Pancreas (tissue), 10 donors: Measurements from ENCODE around the gene USF3. TPM values are rescaled to one million over a fixed set of nuclear protein-coding genes. Genes with fewer than 3 reads are reported as not detected.

Experiments used
- ATAC-seq, 4 donors: fragments of 200-7000 bp; cut with Tn5 transposase; one replicate each; pipeline versions ENCODE4 v1.8.0 to v1.9.1; 2020; ENCODE audit warnings: mild to moderate bottlenecking in 4 of 4, moderate library complexity in 4 of 4
- DNase-seq, 6 donors: peaks; one replicate each; pipeline ENCODE4 v3.0.0-alpha.2; 2020
- FAIRE-seq: peaks from 2 replicates; lab custom pipeline; 2012; peaks lifted over from hg19 to GRCh38; lab: Jason Lieb, UNC
- H3K27ac ChIP-seq, 4 donors: fragments of 200-600 bp; sonication (generic); 1 replicate in 3 of 4; 2 replicates in 1 of 4; pipeline versions ENCODE4 v1.5.0 to v1.8.0; 2020
- H3K27me3 ChIP-seq, 4 donors: fragments of 200-600 bp; one replicate each; pipeline ENCODE4 v1.8.0; 2021
- H3K36me3 ChIP-seq, 3 donors: fragments of 200-600 bp; sonication (generic) in 1 of 3; one replicate each; pipeline versions ENCODE4 v1.5.0 to v1.8.0; 2020 to 2021
- H3K4me1 ChIP-seq, 3 donors: fragments of 200-600 bp; one replicate each; pipeline ENCODE4 v1.8.0; 2021
- H3K4me3 ChIP-seq, 4 donors: fragments of 200-600 bp; sonication (generic) in 2 of 4; one replicate each; pipeline versions ENCODE4 v1.5.0 to v1.8.0; 2020 to 2021
- H3K9me3 ChIP-seq, 4 donors: fragments of 200-600 bp; one replicate each; pipeline ENCODE4 v1.8.0; 2021
- WGBS, 2 donors: extraction: QIAGEN DNeasy Blood & Tissue Kit; methylation state at CpG; one replicate each; pipeline ENCODE4 v1.1.7; 2013; 5-methylcytosine and 5-hydroxymethylcytosine counted together
- intact Hi-C, 3 donors: fragments of 100-400 bp; cut with DNase I; formaldehyde crosslinking; loops; one replicate each; pipeline versions ENCODE4 v1.11.1 to v1.14.2; 2022
- polyA plus RNA-seq, 2 donors: library from polyadenylated mRNA; stranded (reverse); fragments of 200-250 nt; gene quantifications; one replicate each; pipeline ENCODE4 v1.2.3, GENCODE V29; 2013
- total RNA-seq, 6 donors: library from RNA; stranded (reverse); fragmentation: NEBNext Ultra II Directional in 4 of 6; extraction: Animal tissue kit (Norgen Biotek cat#: 25700) in 4 of 6; gene quantifications; one replicate each; pipeline versions ENCODE4 v1.2.1 to v1.2.4, GENCODE V29; 2021 to 2023
- TF ChIP-seq, protein P1 (sequence below), 4 donors: fragments of 200-600 bp; sonication (generic) in 3 of 4; IDR thresholded peaks; one replicate each; pipeline versions ENCODE4 v1.5.0 to v1.8.0; 2021; ENCODE audit warnings: antibody characterized with exemption in 4 of 4
- donor health status: healthy with polysubstance abuse.
- donor health status: DM: no; HTN: no; CAD: no; lungs with moderate emphysema.
- donor health status: DM: no; HTN: no; CAD: no.
- donor health status: control.
- donor health status: control.
- donor health status: Bipolar disorder and iron deficiency.
- donor health status: DM: yes; HTN: yes; CAD: no.
- donor health status: DM: no; HTN: no; CAD: no.
- donor health status: DM: no; HTN: no; CAD: no.
- donor health status: DM: yes; HTN: yes; CAD: no.

Gene USF3, protein sequence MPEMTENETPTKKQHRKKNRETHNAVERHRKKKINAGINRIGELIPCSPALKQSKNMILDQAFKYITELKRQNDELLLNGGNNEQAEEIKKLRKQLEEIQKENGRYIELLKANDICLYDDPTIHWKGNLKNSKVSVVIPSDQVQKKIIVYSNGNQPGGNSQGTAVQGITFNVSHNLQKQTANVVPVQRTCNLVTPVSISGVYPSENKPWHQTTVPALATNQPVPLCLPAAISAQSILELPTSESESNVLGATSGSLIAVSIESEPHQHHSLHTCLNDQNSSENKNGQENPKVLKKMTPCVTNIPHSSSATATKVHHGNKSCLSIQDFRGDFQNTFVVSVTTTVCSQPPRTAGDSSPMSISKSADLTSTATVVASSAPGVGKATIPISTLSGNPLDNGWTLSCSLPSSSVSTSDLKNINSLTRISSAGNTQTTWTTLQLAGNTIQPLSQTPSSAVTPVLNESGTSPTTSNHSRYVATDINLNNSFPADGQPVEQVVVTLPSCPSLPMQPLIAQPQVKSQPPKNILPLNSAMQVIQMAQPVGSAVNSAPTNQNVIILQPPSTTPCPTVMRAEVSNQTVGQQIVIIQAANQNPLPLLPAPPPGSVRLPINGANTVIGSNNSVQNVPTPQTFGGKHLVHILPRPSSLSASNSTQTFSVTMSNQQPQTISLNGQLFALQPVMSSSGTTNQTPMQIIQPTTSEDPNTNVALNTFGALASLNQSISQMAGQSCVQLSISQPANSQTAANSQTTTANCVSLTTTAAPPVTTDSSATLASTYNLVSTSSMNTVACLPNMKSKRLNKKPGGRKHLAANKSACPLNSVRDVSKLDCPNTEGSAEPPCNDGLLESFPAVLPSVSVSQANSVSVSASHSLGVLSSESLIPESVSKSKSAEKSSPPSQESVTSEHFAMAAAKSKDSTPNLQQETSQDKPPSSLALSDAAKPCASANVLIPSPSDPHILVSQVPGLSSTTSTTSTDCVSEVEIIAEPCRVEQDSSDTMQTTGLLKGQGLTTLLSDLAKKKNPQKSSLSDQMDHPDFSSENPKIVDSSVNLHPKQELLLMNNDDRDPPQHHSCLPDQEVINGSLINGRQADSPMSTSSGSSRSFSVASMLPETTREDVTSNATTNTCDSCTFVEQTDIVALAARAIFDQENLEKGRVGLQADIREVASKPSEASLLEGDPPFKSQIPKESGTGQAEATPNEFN (N-terminal part only)
- total RNA-seq (10 to 100 TPM in 3 of 6 donors, 1 to 10 TPM in 3; 8.2 to 12.3 (median 10.0) TPM), polyA plus RNA-seq (1 to 10 TPM; 2.9 to 6.5 TPM)

DNA sequence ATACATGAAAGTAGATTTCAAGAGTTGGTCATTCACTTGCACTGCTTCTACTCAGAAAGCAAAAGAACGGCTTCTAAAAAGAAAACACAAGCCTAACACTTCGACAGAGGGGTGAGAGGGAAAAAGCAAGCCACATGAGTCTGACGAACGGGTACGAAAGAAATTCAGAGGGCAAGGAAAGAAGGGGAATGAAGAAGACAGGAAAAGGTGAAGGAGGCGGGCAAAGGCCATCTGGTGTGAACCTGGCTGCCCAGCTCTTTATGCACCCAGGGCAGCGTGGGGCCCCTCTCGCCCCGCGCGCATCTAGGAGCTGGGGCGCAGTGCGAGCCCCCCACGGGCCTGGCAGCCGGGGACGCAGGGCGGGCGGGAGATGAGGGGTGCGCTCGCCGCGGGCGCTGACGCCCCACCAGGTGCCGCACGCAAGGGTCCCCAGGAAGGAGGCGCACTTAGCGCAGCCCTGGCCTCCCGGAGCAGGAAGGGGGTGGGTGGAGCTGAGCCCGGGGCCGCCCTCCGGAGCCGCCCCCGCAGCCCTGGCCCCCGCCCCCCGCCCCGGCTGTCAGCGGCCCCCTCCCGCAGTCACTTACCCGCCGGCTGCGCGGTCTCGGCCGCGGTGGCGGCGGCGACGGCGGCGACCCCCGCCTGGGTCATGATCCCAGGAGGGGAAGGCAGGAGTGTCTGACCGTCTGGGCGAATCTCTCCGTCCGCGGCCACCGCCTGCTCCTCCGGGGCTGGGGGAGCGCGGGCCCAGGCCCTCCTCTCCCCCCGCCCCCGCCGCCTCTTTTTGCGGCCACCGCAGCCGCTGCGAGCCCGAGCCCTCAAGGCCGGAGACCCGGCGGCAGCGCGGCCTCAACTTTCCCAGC, at the start of gene USF3:
Gene USF3, minus strand, starts transcription at position 857 of the 860 bp plus-strand sequence. CDS start 21,764 bp downstream, outside the sequence.
- TF ChIP-seq, protein P1, sequence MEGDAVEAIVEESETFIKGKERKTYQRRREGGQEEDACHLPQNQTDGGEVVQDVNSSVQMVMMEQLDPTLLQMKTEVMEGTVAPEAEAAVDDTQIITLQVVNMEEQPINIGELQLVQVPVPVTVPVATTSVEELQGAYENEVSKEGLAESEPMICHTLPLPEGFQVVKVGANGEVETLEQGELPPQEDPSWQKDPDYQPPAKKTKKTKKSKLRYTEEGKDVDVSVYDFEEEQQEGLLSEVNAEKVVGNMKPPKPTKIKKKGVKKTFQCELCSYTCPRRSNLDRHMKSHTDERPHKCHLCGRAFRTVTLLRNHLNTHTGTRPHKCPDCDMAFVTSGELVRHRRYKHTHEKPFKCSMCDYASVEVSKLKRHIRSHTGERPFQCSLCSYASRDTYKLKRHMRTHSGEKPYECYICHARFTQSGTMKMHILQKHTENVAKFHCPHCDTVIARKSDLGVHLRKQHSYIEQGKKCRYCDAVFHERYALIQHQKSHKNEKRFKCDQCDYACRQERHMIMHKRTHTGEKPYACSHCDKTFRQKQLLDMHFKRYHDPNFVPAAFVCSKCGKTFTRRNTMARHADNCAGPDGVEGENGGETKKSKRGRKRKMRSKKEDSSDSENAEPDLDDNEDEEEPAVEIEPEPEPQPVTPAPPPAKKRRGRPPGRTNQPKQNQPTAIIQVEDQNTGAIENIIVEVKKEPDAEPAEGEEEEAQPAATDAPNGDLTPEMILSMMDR (IDR thresholded peaks at IDR 0.05) = peak in 1 of 4 donors; percentile 16
- Histone ChIP-seq H3K27me3 (no peaks in the 10 kb centered on the region), H3K4me3 (peak within 1 kb of the TSS; percentile 88 to 92 (median 91)), H3K9me3 (no peaks in the 10 kb centered on the region), H3K4me1 (peaks cover 4 to 37% (median 35%) of the 10 kb centered on the region in 3 donors), H3K36me3 (no peaks in the 10 kb centered on the region), H3K27ac (peak within 1 kb of the TSS; percentile 96 to 99 (median 98))
- DNase-seq (peak; percentile 78 to 89 (median 82)), ATAC-seq (peak; percentile 74 to 84 (median 82)), FAIRE-seq (no peak)
- intact Hi-C loops = no loop called here
- 0 to 1% methylated on average over 35 to 75 of the region's 75 CpGs for WGBS, 2 donors

DNA sequence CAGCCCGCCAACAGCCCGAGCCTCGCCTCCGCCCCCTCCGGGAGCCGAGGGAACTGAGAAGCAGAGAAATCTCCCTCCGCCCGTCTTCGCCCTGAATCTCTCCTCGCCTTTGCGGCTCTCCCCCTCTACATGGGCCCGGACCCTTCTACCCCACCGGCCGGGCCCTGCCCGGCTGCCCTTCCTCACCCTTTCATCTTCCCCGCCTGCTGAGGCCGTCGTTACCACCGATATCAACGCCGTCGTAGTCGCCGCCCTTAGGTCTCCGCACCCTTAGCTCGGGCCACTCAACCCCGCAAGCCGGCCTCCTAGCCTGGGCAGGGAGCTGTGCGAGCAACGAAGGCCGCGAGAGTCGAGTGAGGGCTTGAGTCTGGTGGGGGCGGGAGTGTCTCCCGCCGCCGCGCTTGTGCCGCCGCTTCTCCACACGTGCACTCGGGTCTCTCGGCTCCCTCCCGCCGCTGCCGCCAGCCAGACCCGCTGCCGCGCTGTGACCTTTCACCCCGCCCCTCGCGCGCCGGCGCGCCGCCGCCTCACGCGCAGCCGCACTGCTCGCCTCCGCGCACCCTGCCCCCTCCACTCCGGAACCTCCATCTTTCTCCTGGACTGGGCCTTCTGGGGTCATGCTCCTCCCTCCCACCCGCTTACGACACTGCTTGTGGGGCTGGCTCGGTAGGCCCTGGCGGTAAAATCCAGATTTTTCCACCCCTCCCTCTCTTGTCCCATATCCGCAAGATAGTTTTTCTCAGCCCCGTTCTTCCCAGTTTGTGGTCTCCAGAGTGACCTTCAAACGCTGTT, 49.5 kb upstream of the USF3 start, which contains the start of gene NAA50:
Gene NAA50, minus strand, starts transcription at position 494 of the 792 bp plus-strand sequence. Its CDS starts 300 bp downstream, at position 194.
- Histone ChIP-seq H3K36me3 (no peaks in the 10 kb centered on the region), H3K27ac (peak within 1 kb of the TSS; percentile 93 to 98 (median 94)), H3K4me3 (peak within 1 kb of the TSS; percentile 55 to 81 (median 68)), H3K9me3 (no peaks in the 10 kb centered on the region), H3K27me3 (no peaks in the 10 kb centered on the region), H3K4me1 (peaks cover 8 to 41% (median 32%) of the 10 kb centered on the region in 3 donors)
- FAIRE-seq (no peak), ATAC-seq (peak; percentile 81 to 92 (median 91)), DNase-seq (peak; percentile 91 to 95 (median 93))
- WGBS, 2 donors = 0% methylated on average over 56 to 72 of the region's 72 CpGs
- TF ChIP-seq, protein P1 (IDR thresholded peaks at IDR 0.05) = peak in 1 of 4 donors; percentile 5
- intact Hi-C loops = no loop called here

DNA sequence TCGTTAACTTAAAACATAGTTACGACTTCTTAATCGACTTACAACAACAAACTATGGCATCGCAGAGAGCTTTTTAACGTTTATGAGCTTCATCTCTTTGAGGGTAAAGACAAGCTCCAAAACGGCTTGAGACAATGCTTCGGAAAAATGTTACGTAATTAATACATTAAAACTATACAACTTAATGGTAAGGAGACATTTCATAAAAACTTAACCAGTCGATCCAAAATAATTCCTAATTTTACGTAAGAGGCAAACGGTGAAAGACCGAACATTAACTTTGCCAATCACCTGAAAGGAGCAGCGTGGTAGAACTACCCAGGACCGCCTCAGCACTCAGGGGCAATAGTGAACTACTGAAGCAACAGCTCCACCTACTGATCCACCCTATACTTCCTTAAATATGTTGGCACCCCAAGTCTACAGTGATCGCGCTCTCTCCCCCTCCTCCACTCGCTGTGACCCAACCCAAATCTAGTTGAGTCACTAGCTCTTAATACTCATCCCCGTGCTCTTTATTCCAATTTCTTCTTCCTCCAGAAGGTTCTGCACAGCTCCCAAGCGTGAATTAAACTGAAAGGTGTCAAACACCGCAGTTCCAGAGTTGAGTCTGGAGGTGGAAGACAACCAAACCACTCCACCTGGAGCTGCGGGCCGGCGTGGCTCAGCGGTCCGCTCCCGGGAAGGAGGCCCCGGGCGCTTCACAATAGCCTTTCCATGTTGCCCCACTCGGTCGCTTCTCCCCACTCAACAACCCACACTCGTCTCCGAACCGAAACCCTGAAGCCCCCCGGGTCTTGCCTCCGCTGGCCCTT, 48.7 kb upstream of the USF3 start:
- intact Hi-C loops = no loop called here
- ATAC-seq (peak; percentile 62 to 82 (median 74)), DNase-seq (peak in 5 of 6 donors; percentile 59 to 82 (median 73)), FAIRE-seq (peak; percentile 39)
- Histone ChIP-seq H3K27ac (peak overlapping the region; percentile 93 to 98 (median 94)), H3K9me3 (no peaks in the 10 kb centered on the region), H3K36me3 (no peaks in the 10 kb centered on the region), H3K4me3 (peak overlapping the region; percentile 55 to 81 (median 68)), H3K4me1 (peaks cover 11 to 41% (median 30%) of the 10 kb centered on the region in 3 donors), H3K27me3 (no peaks in the 10 kb centered on the region)
- TF ChIP-seq, protein P1 (IDR thresholded peaks at IDR 0.05) = peak; percentile 21 to 36 (median 28)
- WGBS, 2 donors = 0% methylated on average over 35 of the region's 35 CpGs
